ENCODE data around the gene DEAF1.
A peak's percentile ranks its signal among the peaks of the same experiment; 100 is the strongest.

DEAF1 gene

GRCh38 chr11:709109-709997, 14.3 kb upstream of the DEAF1 start:
- DNase-seq (ENCODE audit: insufficient read length, low spot score): no peak
- TF ChIP-seq POLR2A (IDR thresholded peaks at IDR 0.05; ENCODE audit: low read depth, low read length): no peak
- no peak for FAIRE-seq

GRCh38 chr11:708511-708910, 13.5 kb upstream of the DEAF1 start:
- FAIRE-seq (no peak), DNase-seq (ENCODE audit: insufficient read length, low spot score) (no peak)
- TF ChIP-seq POLR2A (IDR thresholded peaks at IDR 0.05; ENCODE audit: low read depth, low read length): no peak

GRCh38 chr11:707817-708420, 12.9 kb upstream of the DEAF1 start:
- no peak for TF ChIP-seq POLR2A (IDR thresholded peaks at IDR 0.05; ENCODE audit: low read depth, low read length)
- FAIRE-seq (no peak), DNase-seq (ENCODE audit: insufficient read length, low spot score) (peak; percentile 72)

- TF ChIP-seq POLR2A (IDR thresholded peaks at IDR 0.05; ENCODE audit: low read depth, low read length): 0 out of 2 replicates have a peak, but pooled peaks have one; percentile 35
- FAIRE-seq (no peak), DNase-seq (ENCODE audit: insufficient read length, low spot score) (peak; percentile 76)
These were observed 12.2 kb upstream of the DEAF1 start for GRCh38 chr11:706957-707816.

- no peak for TF ChIP-seq POLR2A (IDR thresholded peaks at IDR 0.05; ENCODE audit: low read depth, low read length)
- no peak for FAIRE-seq
- peak; percentile 63 for DNase-seq (ENCODE audit: insufficient read length, low spot score)
These were observed 11.5 kb upstream of the DEAF1 start for GRCh38 chr11:706439-706956.

GRCh38 chr11:705646-706438, 10.8 kb upstream of the DEAF1 start, which contains the start of gene EPS8L2:
Gene EPS8L2, plus strand, starts transcription at chr11:706231. Its CDS starts 3,177 bp downstream, at chr11:709408.
- FAIRE-seq (no peak), DNase-seq (ENCODE audit: insufficient read length, low spot score) (no peak)
- TF ChIP-seq POLR2A (IDR thresholded peaks at IDR 0.05; ENCODE audit: low read depth, low read length): peak; percentile 68

GRCh38 chr11:704781-705645, 10.0 kb upstream of the DEAF1 start:
- no peak for DNase-seq (ENCODE audit: insufficient read length, low spot score)
- TF ChIP-seq POLR2A (IDR thresholded peaks at IDR 0.05; ENCODE audit: low read depth, low read length): no peak
- FAIRE-seq: no peak

GRCh38 chr11:704228-704674, 9.2 kb upstream of the DEAF1 start:
- DNase-seq (ENCODE audit: insufficient read length, low spot score) (no peak), FAIRE-seq (no peak)
- no peak for TF ChIP-seq POLR2A (IDR thresholded peaks at IDR 0.05; ENCODE audit: low read depth, low read length)

- no peak for TF ChIP-seq POLR2A (IDR thresholded peaks at IDR 0.05; ENCODE audit: low read depth, low read length)
- DNase-seq (ENCODE audit: insufficient read length, low spot score) (no peak), FAIRE-seq (no peak)
These were observed 8.5 kb upstream of the DEAF1 start for GRCh38 chr11:703506-703905.

GRCh38 chr11:702462-703461, 7.7 kb upstream of the DEAF1 start:
- TF ChIP-seq POLR2A (IDR thresholded peaks at IDR 0.05; ENCODE audit: low read depth, low read length): no peak
- DNase-seq (ENCODE audit: insufficient read length, low spot score): peak; percentile 60
- FAIRE-seq: no peak

Measured in H54 (cell line).